Ureter (tissue), 1 donor: Measurements from ENCODE around the gene FRMD4A. TPM values are rescaled to one million over a fixed set of nuclear protein-coding genes. Genes with fewer than 3 reads are reported as not detected.

ENCODE experiments used
- DNase-seq: peaks from one replicate; pipeline ENCODE4 v3.0.0-alpha.2; 2020; ENCODE audit warnings: low spot score
- total RNA-seq: library from RNA; stranded (reverse); gene quantifications from one replicate; pipeline ENCODE4 v1.2.4, GENCODE V29; 2023
- donor health status: DM: yes; HTN: yes; CAD: no.

FRMD4A gene
- total RNA-seq, 1 donor from 2014 or later, result 37.9 TPM

DNA sequence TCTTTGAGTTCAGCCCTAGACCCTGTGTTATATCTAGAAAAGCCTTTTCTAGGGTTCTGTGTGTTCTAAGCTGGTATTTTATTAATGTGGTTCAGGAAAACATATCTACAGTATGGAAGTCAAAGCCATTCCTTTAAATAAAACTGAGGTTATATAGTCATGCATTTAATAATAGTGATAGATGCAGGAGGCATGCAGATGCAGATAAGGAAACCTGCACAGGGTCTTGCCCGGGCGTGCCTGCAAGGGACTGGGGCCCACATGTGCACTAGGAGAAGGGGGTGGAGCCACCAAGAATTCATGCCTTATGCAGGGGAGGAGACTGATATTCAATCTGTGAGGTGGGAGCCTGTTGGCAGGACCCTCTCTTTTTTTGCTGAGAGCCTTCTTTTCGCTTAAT, 572.4 kb downstream of the FRMD4A start:
- peak; percentile 59 for DNase-seq

DNA sequence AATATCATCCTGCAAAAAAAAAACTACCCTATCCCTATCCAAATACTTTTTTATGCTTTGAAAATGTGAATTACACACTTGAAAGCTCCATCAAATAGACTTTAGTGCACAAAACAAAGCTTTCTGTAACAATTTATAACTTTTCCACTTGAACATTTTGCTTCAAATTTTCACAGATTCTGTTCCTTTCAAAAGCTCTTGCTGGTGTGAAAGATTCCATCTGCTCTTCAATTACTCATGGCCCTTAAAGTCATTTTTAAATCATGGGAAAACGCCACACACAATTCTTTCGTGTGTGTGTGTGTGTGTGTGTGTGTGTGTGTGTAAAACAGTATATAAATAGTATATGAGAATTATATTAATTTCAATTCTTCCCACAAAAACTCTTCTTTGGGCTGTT, 576.4 kb downstream of the FRMD4A start:
- DNase-seq, result no peak

DNA sequence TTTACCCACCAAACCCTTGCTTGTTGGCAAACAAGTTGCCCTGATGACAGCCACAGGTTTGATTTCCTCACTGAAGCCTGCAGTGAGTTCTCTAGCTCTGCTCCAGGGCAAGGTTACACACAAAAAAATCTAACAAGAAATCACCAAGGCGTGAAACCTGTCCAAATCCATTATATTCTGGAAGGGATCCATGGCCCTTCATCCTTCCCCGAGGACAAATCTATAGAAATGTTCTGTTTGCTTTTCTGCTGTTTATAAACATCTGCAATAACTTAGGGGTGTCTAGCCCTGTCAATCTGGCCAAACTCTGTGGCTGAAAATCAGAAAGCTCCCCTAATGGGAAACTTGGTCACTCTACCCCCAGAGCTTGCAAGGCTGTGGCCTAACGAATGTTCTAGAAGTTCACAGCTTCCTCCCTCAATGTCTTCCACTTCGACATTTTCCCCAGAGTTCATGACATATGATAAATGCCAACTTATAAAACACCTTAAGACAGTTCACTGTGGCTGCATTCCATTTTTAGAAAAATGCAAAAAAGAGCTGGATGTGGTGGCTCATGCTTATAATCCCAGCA, 579.4 kb downstream of the FRMD4A start:
- DNase-seq, result no peak

DNA sequence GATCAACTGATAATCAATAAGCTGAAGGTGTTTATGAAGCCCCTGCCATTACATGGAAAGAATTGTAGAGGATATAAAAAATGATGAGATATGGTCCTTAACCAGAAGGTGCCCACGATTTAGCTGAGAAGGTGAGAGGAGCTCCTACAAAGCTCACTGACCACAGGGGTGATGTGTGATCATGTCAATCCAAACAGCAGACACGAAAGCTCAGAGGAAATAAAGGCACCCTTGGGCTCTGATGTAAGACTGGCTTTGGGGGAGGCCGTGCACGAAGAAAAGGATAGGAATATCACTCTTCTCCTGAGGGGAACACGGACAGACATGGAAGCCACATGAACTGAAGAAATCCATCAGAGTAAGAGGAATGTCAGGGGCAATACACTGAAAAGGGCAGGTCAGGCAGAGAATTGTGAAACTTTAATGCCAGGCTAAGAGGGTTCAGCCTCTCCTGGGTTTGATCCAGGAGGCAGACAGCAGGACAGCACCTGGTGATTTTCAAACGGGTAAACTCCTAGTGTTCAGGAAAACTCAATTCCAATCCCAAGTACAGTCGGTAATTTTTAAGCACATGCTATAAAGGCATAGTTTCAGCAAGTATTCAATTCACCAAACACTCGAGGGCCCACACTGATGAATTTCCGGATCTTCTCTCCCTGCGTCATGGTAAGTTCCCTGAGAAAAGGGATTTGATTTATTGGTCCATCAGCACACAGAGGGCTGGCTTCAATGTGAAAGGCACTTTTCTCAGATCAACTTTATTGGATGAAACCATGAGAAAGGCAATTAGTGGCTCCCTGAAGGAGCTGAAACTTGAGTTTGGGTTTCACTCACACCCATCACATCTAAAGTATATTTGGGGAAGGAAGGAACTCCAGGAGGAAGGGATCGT, 580.2 kb downstream of the FRMD4A start:
- DNase-seq, result no peak

DNA sequence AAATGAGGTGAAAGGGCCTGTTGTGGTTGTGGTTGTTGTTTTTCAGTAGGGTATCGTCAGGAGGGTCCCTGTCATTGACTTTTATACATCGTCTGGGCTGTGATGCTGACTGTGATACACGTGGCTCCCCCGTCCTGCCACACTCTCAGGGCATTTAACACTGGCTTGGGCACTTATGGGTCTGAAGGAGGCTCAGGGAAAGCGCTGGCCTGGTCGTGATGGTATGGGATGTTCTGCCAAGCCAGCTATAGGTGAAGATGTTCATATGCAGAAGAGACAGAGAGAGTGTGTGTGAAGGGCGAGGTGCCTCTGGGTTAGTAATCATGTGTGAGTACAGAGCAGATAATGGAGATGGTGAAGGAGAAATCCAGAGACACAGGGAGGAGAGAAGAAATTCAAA, 585.5 kb downstream of the FRMD4A start:
- no peak for DNase-seq

DNA sequence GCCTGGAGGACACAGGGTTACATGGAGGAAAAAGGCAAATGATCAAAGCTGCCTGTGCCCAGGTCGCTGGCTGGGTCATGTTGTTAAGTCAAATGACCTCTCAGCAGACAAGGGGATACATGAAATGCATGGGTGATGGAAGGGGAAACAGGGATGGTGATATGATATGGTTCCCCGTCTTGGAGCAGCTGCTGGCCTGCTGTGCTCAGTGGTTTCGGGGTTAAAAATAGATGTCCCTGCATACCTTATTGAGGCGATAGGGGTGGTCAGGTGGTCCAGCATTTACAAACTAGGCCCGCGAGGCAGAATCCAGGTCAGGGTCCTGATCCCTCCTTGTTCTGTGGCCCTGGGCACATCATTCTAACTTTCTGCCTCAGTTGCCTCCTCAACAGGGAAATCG, 586.8 kb downstream of the FRMD4A start:
- no peak for DNase-seq

- DNase-seq, result no peak
Observed at GRCh38 chr10:13743101-13743693, 587.5 kb downstream of the FRMD4A start.

- DNase-seq, result no peak
Observed at GRCh38 chr10:13741438-13741837, 589.3 kb downstream of the FRMD4A start.

DNA sequence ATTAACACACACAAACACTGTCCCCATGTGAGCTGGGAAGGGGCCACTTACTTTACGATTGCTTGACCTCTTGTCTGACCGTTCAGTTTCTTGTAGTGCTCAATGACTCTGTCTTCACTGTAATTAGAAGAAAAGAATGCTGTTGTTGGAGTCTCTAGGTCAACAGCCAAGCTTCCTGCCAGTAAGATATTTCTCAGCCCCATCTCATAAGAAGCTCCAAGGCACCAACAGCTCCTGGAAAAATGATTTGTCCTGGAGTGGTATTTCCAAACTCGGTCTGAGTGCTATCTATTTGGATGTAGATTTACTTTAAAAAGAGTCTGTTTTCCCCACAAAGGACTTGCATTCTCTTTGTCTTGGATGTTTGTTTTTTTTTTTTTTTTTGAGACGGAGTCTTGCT, 590.3 kb downstream of the FRMD4A start:
- DNase-seq, result no peak

DNA sequence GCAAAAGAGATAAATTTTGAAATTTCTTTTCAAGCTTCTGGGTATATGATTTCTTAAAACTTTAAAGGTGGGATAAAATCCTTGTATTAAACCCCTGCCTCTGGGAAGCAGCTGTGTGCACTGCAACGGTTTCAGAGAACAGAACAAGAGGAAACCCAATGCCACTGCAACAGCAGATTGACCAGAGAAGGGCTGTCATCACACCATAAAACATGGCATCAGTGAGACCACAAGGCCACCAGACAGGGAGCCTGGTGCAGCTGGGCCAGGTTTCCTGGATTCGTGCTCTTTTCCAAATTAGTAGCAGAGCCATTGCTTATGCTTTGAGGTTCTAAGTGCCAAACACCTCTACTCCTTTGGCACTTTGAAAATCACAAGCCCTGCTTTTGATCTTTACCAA, 591.5 kb downstream of the FRMD4A start:
- DNase-seq, result no peak

DNA sequence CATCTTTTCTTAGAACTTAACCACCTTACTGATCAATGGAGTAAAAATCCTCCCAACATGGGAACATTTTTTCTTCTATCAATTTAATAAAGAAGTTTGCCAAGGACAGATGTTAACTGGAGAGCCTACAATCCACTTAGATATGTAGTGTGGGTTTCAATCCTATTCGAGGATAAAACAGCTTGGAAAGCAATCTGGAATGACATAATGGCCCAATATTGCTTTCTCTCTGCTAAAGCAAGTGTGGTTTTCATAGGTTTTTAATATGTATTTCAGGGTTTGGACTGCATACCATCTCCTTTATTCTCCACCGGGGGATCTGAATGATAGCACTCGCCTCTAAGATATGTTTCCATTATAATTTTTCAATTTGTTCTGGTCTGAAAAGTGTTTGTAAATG, 594.2 kb downstream of the FRMD4A start:
- DNase-seq, result no peak

GRCh38 chr10:13734151-13734550, 596.6 kb downstream of the FRMD4A start:
- DNase-seq, result no peak

GRCh38 chr10:13733071-13733470, 597.7 kb downstream of the FRMD4A start:
- DNase-seq, result no peak

- no peak for DNase-seq
Observed at GRCh38 chr10:13732465-13732881, 598.3 kb downstream of the FRMD4A start.

- DNase-seq, result no peak
Observed at GRCh38 chr10:13731799-13732198, 598.9 kb downstream of the FRMD4A start.

DNA sequence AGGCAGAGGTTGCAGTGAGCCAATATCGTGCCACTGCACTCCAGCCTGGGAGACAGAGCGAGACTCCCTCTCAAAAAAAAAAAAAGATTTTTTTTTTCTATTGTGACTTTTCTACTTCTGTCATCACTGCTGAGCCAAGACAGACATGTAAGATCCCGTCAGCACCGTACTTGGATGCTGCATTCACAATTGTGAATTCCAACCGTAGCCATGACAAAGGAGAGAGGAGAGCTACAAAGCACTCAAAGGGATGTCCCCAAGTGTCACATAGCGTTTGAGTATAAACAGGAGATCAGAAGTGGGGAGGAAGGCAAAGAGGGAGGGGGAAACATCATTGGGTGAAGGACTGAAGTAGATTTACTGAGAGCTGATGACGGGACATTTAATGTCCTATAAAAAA, 599.8 kb downstream of the FRMD4A start:
- DNase-seq, result no peak

- DNase-seq, result no peak
Observed at GRCh38 chr10:13730306-13730652, 600.4 kb downstream of the FRMD4A start.

DNA sequence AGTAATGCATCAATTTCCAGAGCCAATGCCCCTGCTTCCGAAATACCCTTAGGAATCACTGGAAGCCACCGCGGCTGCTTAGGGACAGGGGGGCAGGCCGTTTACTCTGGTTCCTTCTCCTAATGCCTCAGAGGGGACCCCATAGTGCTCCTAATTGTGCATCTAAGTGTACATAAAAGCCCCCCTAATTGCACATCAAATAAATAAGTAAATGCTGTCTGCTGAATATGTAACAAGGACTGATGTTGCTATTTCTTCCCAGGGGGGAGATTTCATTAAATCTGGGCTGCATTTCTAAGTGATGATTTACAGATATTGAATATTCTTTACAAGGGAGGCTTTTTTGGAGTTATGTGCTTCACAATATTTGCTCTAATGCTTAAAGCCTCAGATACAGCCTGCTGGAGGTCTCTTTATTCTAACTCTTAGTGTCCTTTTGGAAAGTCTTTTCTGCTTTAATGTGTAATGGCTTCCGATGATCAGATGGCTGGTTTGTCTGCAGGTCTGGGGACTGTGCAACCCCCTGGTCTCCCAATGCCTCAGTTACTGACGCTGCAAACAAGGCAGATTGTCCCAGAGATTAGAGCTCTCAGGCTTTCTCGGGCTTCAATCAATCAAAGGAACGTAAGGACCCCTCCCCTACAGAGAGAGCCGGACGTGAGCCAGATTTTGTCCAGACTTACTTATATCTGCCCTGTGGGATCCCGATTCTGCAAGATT, 601.0 kb downstream of the FRMD4A start:
- no peak for DNase-seq

GRCh38 chr10:13728898-13729535, 601.7 kb downstream of the FRMD4A start:
- DNase-seq, result no peak

DNA sequence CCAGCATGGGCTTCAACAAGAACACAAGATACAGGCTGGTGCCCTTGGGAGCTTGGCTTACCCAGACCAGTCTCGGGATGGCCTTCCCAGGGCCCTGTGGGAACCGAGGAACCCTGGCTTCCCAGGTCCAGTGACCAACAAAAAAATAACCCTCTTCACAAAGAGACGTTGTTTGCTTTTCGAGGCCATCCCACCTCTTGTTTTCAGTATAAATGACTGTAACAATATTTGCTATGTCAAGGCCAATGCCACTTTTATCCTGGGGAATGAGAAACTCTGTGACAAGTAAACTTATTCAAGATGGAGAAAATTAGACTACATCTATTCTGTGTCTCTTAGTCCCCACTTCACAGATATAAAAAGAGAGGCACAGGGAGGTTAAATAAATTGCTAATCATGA, 605.1 kb downstream of the FRMD4A start:
- DNase-seq, result no peak

DNA sequence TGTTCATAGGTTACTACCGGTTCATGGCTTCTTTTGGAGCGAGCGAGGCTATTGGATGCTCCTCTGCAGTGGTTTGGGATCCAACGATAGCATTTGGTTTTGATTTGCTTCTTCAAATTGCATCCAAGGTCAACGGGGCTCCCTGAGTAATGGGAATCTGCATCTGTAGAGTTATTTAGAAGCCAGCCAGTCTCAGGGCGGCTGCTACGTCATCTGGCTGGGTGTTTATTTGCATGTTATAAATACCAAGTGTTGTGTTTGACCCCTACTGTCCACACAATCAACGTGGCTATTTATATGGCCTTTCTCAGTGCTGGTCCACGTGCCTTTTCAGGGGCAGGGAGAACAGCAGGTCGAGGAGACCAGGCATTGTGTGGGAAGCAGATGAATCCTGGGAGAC, 606.2 kb downstream of the FRMD4A start:
- no peak for DNase-seq
